ENCODE data around the gene DEPP1. TPM values are rescaled to one million over a fixed set of nuclear protein-coding genes. Genes with fewer than 3 reads are reported as not detected.

Gene DEPP1
- total RNA-seq, 1 experiment from 2014 or later: 3.8 TPM

DNA sequence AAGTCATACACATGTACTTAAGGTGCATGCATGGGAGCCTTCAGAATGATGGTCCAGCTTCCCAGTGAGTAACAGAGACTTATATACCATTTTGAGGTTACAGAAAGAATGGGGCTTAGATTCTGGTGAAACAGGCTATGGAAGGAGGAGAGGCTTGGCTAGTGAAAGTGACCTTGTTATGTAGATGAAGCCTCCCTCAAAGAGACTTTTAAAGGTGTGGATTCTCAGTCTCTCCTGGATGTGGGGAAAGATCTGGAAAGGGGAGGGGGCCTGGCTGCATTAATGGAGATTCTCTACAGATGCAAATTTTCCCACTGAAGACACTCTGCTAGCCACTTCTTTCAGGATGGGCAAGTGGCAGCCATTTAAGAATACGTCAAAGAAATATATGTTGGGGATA is 13.5 kb downstream of the DEPP1 start:
- Histone ChIP-seq H3K9me3 (ENCODE audit: control insufficient read depth in 1 of 2, insufficient read depth in 1 of 2, low read depth in 1 of 2, low read length in 2 of 2) (no peaks in the 10 kb centered on the region), H4K20me1 (ENCODE audit: insufficient read depth) (no peaks in the 10 kb centered on the region), H3K27me3 (ENCODE audit: insufficient read depth, low read length) (no peaks in the 10 kb centered on the region), H3K36me3 (ENCODE audit: control insufficient read depth in 1 of 2, insufficient read depth in 2 of 2, low read length in 2 of 2) (no peaks in the 10 kb centered on the region), H3K4me3 (replicated peaks in 1 of 2; ENCODE audit: low read depth in 1 of 2, low read length in 2 of 2) (no peak overlapping the region), H3K9ac (ENCODE audit: low read length) (no peak overlapping the region), H3K27ac (ENCODE audit: low read depth, low read length) (no peak overlapping the region), H2AFZ (ENCODE audit: low read depth, low read length, poor library complexity, severe bottlenecking) (no peak overlapping the region), H3K79me2 (ENCODE audit: insufficient read depth, low read length) (no peaks in the 10 kb centered on the region), H3K4me2 (ENCODE audit: low read length) (no peak overlapping the region), H3K4me1 (ENCODE audit: control insufficient read depth in 1 of 2, insufficient read depth in 2 of 2, low read length in 2 of 2) (peaks cover 0 to 10% of the 10 kb centered on the region in 2 experiments; a peak in 2 of 4 replicates), H3K9me2 (ENCODE audit: insufficient read depth) (no peaks in the 10 kb centered on the region)
- ChIA-PET POLR2A (interaction anchor here (3.2 kb wide), 1 partner anchor 13 kb away, joined by 11 read pairs; the partner anchor contains the start of gene DEPP1), CTCF (interaction anchor here (1.5 kb wide), 1 partner anchor 32 kb away, joined by 4 read pairs; no protein-coding TSS in a partner anchor), RAD21 (ENCODE audit: low non-redundant PET in 1 of 2, low total read pairs in 2 of 2, uncharacterized antibody in 2 of 2, unreplicated experiment in 2 of 2) (no interaction called here)
- BruUV-seq (replicated peaks): no TSS peak
- DNase-seq (ENCODE audit: low read depth, low spot score): no peak
- TF ChIP-seq SRF (IDR thresholded peaks at IDR 0.05; ENCODE audit: low read depth) (no peak), EGR1 (IDR thresholded peaks at IDR 0.05; ENCODE audit: low read depth) (no peak), EZH2 (IDR thresholded peaks at IDR 0.05) (no peak), SP1 (IDR thresholded peaks at IDR 0.05; ENCODE audit: low read depth) (no peak), ATF3 (IDR thresholded peaks at IDR 0.05) (no peak), TCF7L2 (IDR thresholded peaks at IDR 0.05; ENCODE audit: borderline replicate concordance, extremely low read depth, insufficient read depth, insufficient read length) (no peak), POLR2AphosphoS5 (IDR thresholded peaks at IDR 0.05; ENCODE audit: low read depth, low read length) (no peak), RAD21 (IDR thresholded peaks at IDR 0.05; ENCODE audit: low read depth) (no peak)
- TF ChIP-seq, protein P1, sequence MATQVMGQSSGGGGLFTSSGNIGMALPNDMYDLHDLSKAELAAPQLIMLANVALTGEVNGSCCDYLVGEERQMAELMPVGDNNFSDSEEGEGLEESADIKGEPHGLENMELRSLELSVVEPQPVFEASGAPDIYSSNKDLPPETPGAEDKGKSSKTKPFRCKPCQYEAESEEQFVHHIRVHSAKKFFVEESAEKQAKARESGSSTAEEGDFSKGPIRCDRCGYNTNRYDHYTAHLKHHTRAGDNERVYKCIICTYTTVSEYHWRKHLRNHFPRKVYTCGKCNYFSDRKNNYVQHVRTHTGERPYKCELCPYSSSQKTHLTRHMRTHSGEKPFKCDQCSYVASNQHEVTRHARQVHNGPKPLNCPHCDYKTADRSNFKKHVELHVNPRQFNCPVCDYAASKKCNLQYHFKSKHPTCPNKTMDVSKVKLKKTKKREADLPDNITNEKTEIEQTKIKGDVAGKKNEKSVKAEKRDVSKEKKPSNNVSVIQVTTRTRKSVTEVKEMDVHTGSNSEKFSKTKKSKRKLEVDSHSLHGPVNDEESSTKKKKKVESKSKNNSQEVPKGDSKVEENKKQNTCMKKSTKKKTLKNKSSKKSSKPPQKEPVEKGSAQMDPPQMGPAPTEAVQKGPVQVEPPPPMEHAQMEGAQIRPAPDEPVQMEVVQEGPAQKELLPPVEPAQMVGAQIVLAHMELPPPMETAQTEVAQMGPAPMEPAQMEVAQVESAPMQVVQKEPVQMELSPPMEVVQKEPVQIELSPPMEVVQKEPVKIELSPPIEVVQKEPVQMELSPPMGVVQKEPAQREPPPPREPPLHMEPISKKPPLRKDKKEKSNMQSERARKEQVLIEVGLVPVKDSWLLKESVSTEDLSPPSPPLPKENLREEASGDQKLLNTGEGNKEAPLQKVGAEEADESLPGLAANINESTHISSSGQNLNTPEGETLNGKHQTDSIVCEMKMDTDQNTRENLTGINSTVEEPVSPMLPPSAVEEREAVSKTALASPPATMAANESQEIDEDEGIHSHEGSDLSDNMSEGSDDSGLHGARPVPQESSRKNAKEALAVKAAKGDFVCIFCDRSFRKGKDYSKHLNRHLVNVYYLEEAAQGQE (IDR thresholded peaks at IDR 0.05; ENCODE audit: low read depth): no peak
- intact Hi-C loops (cut with micrococcal nuclease): no loop called here
- ATAC-seq: no peak
